Measurements from ENCODE around the gene TBC1D9. TPM values are rescaled to one million over a fixed set of nuclear protein-coding genes. Genes with fewer than 3 reads are reported as not detected.

TBC1D9 gene
- total RNA-seq, 2 experiments from 2014 or later, result 1.0 to 13.0 TPM

DNA sequence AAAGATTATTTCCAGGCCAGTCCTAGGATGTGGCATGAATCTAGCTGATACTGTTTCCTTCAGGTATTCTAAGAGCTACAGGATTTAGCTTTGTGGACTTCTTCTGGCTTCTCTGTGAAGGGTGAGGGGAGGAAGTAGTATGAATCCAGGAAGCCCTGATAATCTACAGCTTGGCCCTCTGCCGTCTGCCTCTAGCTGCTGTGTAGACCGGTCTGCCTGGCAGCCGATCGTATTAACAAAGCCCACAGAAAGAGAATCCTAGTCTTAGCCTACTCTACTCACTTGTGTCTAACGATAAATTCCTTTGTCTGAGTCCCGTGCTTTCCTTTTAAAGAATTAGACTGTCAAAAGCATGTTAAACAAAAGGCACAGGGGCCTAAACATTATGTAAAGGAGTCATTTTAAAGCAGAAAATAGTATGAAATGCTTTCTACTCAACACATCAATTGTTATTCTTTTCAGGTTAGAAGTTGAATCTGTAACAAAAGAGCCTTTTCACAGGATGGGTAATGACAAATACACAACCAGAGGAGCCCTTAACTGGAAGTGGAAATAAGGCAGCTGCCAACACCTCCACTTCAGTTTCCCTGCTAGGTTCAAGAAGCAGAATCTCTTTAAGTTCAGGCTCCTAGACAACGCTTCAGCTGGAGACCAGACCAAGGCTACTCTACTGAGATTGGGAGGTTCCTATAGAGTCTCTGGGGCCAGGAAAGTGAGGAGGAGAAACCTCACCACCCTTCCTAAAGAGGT, 138.5 kb downstream of the TBC1D9 start:
- POLR2A ChIA-PET, result interaction anchor here (0.6 to 5.0 kb wide), 5 partner anchors 9 to 1304 kb away, joined by 3 to 26 read pairs (median 5); no protein-coding TSS in a partner anchor
- Histone ChIP-seq H2AFZ (ENCODE audit: low read length) (peak overlapping the region; percentile 73), H3K27ac (ENCODE audit: low read depth, low read length, poor library complexity, severe bottlenecking) (peak overlapping the region; percentile 22), H3K79me2 (ENCODE audit: insufficient read depth, low read depth, low read length) (no peaks in the 10 kb centered on the region), H3K9me2 (ENCODE audit: insufficient read depth, low read length) (no peaks in the 10 kb centered on the region), H3K4me2 (ENCODE audit: low read length) (0 out of 2 replicates have a peak overlapping the region, but pooled peaks have one; percentile 0), H3K9me3 (ENCODE audit: low read length) (no peaks in the 10 kb centered on the region), H3K36me3 (ENCODE audit: insufficient read depth, low read length) (0 out of 2 replicates have a peak, but pooled peaks cover 6% of the 10 kb centered on the region), H4K20me1 (ENCODE audit: insufficient read depth, low read length) (no peaks in the 10 kb centered on the region), H3K4me3 (ENCODE audit: low read depth, low read length, poor library complexity, severe bottlenecking) (no peak overlapping the region), H3K4me1 (ENCODE audit: insufficient read depth, low read length, poor library complexity, severe bottlenecking) (peaks cover 79% of the 10 kb centered on the region)
- TF ChIP-seq, protein P1, sequence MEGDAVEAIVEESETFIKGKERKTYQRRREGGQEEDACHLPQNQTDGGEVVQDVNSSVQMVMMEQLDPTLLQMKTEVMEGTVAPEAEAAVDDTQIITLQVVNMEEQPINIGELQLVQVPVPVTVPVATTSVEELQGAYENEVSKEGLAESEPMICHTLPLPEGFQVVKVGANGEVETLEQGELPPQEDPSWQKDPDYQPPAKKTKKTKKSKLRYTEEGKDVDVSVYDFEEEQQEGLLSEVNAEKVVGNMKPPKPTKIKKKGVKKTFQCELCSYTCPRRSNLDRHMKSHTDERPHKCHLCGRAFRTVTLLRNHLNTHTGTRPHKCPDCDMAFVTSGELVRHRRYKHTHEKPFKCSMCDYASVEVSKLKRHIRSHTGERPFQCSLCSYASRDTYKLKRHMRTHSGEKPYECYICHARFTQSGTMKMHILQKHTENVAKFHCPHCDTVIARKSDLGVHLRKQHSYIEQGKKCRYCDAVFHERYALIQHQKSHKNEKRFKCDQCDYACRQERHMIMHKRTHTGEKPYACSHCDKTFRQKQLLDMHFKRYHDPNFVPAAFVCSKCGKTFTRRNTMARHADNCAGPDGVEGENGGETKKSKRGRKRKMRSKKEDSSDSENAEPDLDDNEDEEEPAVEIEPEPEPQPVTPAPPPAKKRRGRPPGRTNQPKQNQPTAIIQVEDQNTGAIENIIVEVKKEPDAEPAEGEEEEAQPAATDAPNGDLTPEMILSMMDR (conservative IDR thresholded peaks at IDR 0.05; ENCODE audit: low read length), result no peak
- no peak for TF ChIP-seq EZH2phosphoT487 (IDR thresholded peaks at IDR 0.05; ENCODE audit: borderline replicate concordance, low read depth, low read length)
- no peak for DNase-seq (ENCODE audit: low spot score)
- intact Hi-C loops (cut with micrococcal nuclease; ENCODE audit: unreplicated experiment), result loop anchor here (10.0 kb wide), 1 partner anchor 463 kb away; the partner anchor contains the start of gene MAML3
- CTCF ChIA-PET (ENCODE audit: unreplicated experiment), result no interaction called here
- no TSS peak for BruUV-seq (replicated peaks)

DNA sequence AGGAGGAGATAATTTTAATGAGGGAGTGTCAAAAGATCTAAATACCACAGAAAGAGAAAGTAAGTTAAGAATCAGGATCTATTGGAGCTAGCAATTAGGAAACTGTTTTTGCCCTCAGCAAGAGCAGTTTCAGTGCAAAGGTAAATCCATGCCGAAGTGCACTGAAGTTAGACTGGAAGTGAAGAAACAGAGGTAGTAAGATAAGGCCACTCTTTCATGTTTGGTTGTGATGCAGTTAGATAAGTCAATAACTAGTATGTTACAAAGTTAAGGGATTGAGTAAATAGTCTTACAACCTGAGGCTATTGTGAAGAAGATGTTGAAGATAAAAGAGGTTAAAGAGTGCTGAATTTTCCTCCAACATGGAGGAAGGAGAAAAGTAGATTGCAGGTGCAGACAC, 140.7 kb downstream of the TBC1D9 start:
- Histone ChIP-seq H3K4me3 (ENCODE audit: low read depth, low read length, poor library complexity, severe bottlenecking) (no peak overlapping the region), H3K9me2 (ENCODE audit: insufficient read depth, low read length) (no peaks in the 10 kb centered on the region), H3K36me3 (ENCODE audit: insufficient read depth, low read length) (no peaks in the 10 kb centered on the region), H2AFZ (ENCODE audit: low read length) (peak overlapping the region; percentile 45), H3K4me1 (ENCODE audit: insufficient read depth, low read length, poor library complexity, severe bottlenecking) (peaks cover 76% of the 10 kb centered on the region), H4K20me1 (ENCODE audit: insufficient read depth, low read length) (no peaks in the 10 kb centered on the region), H3K4me2 (ENCODE audit: low read length) (peak overlapping the region; percentile 27), H3K79me2 (ENCODE audit: insufficient read depth, low read depth, low read length) (no peaks in the 10 kb centered on the region), H3K9me3 (ENCODE audit: low read length) (no peaks in the 10 kb centered on the region), H3K27ac (ENCODE audit: low read depth, low read length, poor library complexity, severe bottlenecking) (no peak overlapping the region)
- no peak for DNase-seq (ENCODE audit: low spot score)
- intact Hi-C loops (cut with micrococcal nuclease; ENCODE audit: unreplicated experiment), result loop anchor here (10.0 kb wide), 1 partner anchor 461 kb away; the partner anchor contains the start of gene MAML3
- no TSS peak for BruUV-seq (replicated peaks)
- ChIA-PET POLR2A (interaction anchor here (0.6 to 1.0 kb wide), 7 partner anchors 11 to 277 kb away, joined by 3 to 6 read pairs (median 3); no protein-coding TSS in a partner anchor), CTCF (ENCODE audit: unreplicated experiment) (interaction anchor here (1.0 kb wide), 1 partner anchor 17 kb away, joined by 3 read pairs; no protein-coding TSS in a partner anchor)
- TF ChIP-seq EZH2phosphoT487 (IDR thresholded peaks at IDR 0.05; ENCODE audit: borderline replicate concordance, low read depth, low read length), result no peak
- TF ChIP-seq, protein P1 (conservative IDR thresholded peaks at IDR 0.05; ENCODE audit: low read length), result no peak

DNA sequence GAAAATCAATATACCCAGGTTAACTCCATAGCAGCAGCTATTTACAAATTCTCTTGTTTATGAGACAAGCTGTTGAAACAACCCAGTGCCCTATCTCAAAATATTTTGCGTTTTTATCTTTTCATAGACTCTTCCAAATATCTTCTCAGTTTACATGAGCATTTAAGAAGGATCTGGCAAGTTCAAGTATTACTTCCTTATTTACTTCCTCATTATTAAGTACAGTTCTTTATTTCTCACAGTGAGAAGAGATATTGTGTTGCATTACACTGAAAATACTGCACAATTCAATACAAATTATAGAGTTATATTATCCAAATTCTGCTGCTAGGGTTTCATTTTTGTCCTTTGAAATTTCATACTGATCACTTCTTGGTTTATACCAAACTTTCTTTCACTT, 143.8 kb downstream of the TBC1D9 start:
- H3K36me3 ChIP-seq (ENCODE audit: insufficient read depth, low read length), result no peaks in the 10 kb centered on the region
- peak overlapping the region; percentile 40 for H3K4me2 ChIP-seq (ENCODE audit: low read length)
- H2AFZ ChIP-seq (ENCODE audit: low read length), result peak overlapping the region; percentile 95
- no peak overlapping the region for H3K4me3 ChIP-seq (ENCODE audit: low read depth, low read length, poor library complexity, severe bottlenecking)
- H3K27ac ChIP-seq (ENCODE audit: low read depth, low read length, poor library complexity, severe bottlenecking), result peak overlapping the region; percentile 13
- H4K20me1 ChIP-seq (ENCODE audit: insufficient read depth, low read length), result no peaks in the 10 kb centered on the region
- H3K9me3 ChIP-seq (ENCODE audit: low read length), result no peaks in the 10 kb centered on the region
- DNase-seq (ENCODE audit: low spot score), result no peak
- H3K9me2 ChIP-seq (ENCODE audit: insufficient read depth, low read length), result no peaks in the 10 kb centered on the region
- BruUV-seq (replicated peaks), result no TSS peak
- H3K79me2 ChIP-seq (ENCODE audit: insufficient read depth, low read depth, low read length), result no peaks in the 10 kb centered on the region
- intact Hi-C loops (cut with micrococcal nuclease; ENCODE audit: unreplicated experiment), result loop anchor here (5.0 to 10.0 kb wide), 2 partner anchors 90 to 458 kb away; partner anchors contain the start of genes ELMOD2 and MAML3
- no peak for TF ChIP-seq EZH2phosphoT487 (IDR thresholded peaks at IDR 0.05; ENCODE audit: borderline replicate concordance, low read depth, low read length)
- TF ChIP-seq, protein P1 (conservative IDR thresholded peaks at IDR 0.05; ENCODE audit: low read length), result no peak
- ChIA-PET POLR2A (no interaction called here), CTCF (ENCODE audit: unreplicated experiment) (no interaction called here)
- H3K4me1 ChIP-seq (ENCODE audit: insufficient read depth, low read length, poor library complexity, severe bottlenecking), result peaks cover 56% of the 10 kb centered on the region
